Muscle layer of duodenum (tissue), 2 donors: ENCODE data around the gene SKP1.

ENCODE experiments used
- H3K27ac ChIP-seq: one replicate; pipeline ENCODE4 v1.7.0; 2013; ENCODE audit warnings: mild to moderate bottlenecking, low read length
- H3K27me3 ChIP-seq: one replicate; pipeline ENCODE4 v1.7.0; 2013; ENCODE audit warnings: low read depth, mild to moderate bottlenecking, control low read depth, low read length
- H3K36me3 ChIP-seq, 2 donors: one replicate each; pipeline ENCODE4 v1.7.0; 2013; ENCODE audit warnings: low read length in 2 of 2, control low read depth in 1 of 2, mild to moderate bottlenecking in 1 of 2; ENCODE audit not compliant: insufficient read depth in 2 of 2, control insufficient read depth in 1 of 2
- H3K4me1 ChIP-seq, 2 donors: one replicate each; pipeline ENCODE4 v1.7.0; 2013; ENCODE audit warnings: low read length in 2 of 2, mild to moderate bottlenecking in 2 of 2, control low read depth in 1 of 2, moderate library complexity in 1 of 2; ENCODE audit not compliant: insufficient read depth in 2 of 2, control insufficient read depth in 1 of 2
- H3K4me3 ChIP-seq, 2 donors: one replicate each; pipeline ENCODE4 v1.7.0; 2013; ENCODE audit warnings: low read length in 2 of 2, low read depth in 1 of 2, mild to moderate bottlenecking in 1 of 2
- H3K9me3 ChIP-seq, 2 donors: one replicate each; pipeline ENCODE4 v1.7.0; 2013; ENCODE audit warnings: low read length in 2 of 2, control low read depth in 1 of 2, mild to moderate bottlenecking in 1 of 2; ENCODE audit not compliant: control insufficient read depth in 1 of 2
- donor health status: healthy.

SKP1 gene

GRCh38 chr5:134113902-134114875 lies 62.6 kb downstream of the SKP1 start, which contains the start of gene TCF7:
TSS of gene TCF7 (plus strand) at chr5:134114681. CDS start at chr5:134114907, 226 bp downstream.
- Histone ChIP-seq H3K36me3 (peaks cover 0 to 4% of the 10 kb centered on the region in 2 donors), H3K4me1 (peaks cover 0 to 17% of the 10 kb centered on the region in 2 donors), H3K27me3 (peaks cover 17% of the 10 kb centered on the region), H3K4me3 (peak within 1 kb of the TSS; percentile 75 to 83), H3K27ac (no peak within 1 kb of the TSS), H3K9me3 (no peaks in the 10 kb centered on the region)

GRCh38 chr5:134113363-134113889 lies 63.3 kb downstream of the SKP1 start:
- H3K9me3 ChIP-seq = no peaks in the 10 kb centered on the region
- peaks cover 0 to 4% of the 10 kb centered on the region in 2 donors for H3K36me3 ChIP-seq
- peaks cover 17% of the 10 kb centered on the region for H3K27me3 ChIP-seq
- peak overlapping the region; percentile 75 to 83 for H3K4me3 ChIP-seq
- no peak overlapping the region for H3K27ac ChIP-seq
- peaks cover 0 to 17% of the 10 kb centered on the region in 2 donors for H3K4me1 ChIP-seq

- Histone ChIP-seq H3K4me1 (peaks cover 0 to 17% of the 10 kb centered on the region in 2 donors), H3K9me3 (no peaks in the 10 kb centered on the region), H3K27ac (no peak overlapping the region), H3K27me3 (peaks cover 17% of the 10 kb centered on the region), H3K4me3 (no peak overlapping the region), H3K36me3 (peaks cover 0 to under 1% of the 10 kb centered on the region in 2 donors)
Measured at GRCh38 chr5:134112726-134113362, 63.9 kb downstream of the SKP1 start.

DNA sequence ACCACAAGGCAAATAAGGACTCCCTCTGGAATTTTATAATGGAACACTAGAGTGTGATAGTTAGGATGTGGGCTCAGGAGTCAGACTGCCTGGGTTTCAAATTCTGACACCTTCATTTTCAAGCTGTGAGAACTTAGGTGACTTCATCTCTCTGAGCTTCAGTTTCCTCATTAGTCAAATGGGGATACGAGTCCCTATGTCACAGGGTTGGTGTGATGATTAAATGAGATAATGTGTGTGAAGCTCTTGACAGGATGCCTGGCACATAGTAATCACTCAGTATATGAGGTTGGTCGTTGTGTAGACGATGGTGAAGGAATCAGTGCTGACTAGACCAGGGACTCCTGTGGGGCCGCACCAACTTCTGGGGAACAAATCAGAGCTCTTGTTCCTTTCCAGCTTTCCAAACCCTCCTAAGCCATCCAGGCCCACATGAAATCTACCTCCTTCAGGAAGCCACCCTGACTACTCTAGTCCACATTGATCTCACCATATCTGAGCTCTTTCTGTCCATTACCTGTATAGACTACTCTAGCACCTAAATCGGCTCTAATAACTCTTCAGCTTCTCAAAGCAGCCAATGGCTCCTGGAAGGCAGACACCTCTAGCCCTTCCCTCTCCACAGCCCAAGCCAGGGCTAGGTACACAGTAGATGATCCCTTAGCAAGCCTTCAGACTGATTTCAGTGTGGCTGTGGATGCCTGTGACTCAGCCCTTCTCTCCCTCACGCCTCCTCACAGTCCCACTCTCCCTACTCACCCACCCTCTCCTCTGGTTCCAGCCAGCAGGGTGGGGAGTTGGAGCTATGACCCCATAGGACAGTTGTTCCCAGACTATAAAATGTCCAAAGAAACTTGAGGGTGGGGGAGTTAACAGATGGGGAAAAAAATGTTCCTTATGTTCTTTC lies 64.8 kb downstream of the SKP1 start:
- H3K4me1 ChIP-seq = peaks cover 0 to 17% of the 10 kb centered on the region in 2 donors
- peaks cover 17% of the 10 kb centered on the region for H3K27me3 ChIP-seq
- no peak overlapping the region for H3K27ac ChIP-seq
- no peak overlapping the region for H3K4me3 ChIP-seq
- no peaks in the 10 kb centered on the region for H3K9me3 ChIP-seq
- no peaks in the 10 kb centered on the region for H3K36me3 ChIP-seq

GRCh38 chr5:134110382-134110781 lies 66.4 kb downstream of the SKP1 start:
- Histone ChIP-seq H3K4me3 (no peak overlapping the region), H3K27me3 (peaks cover 17% of the 10 kb centered on the region), H3K9me3 (no peaks in the 10 kb centered on the region), H3K27ac (no peak overlapping the region), H3K36me3 (no peaks in the 10 kb centered on the region), H3K4me1 (peaks cover 0 to 15% of the 10 kb centered on the region in 2 donors)

DNA sequence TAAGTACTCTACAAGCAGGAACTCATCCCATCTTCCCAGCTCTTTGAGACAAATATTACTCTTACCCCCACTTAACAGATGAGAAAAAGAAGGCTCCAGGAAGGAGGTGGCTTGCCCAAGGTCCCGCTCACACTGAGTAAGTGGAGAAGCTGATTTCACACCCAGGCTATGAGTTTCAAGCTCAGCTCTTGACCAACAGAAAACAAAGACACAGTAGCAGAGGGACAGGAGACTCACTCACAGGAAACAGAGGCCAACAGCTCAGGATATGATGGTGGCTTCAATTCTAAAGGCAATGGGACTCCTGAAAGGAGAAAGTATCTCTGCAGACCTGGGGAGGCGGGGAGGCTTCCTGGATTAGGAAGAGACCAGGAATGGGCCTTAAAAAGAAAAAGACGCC lies 69.0 kb downstream of the SKP1 start:
- Histone ChIP-seq H3K27me3 (peaks cover 5% of the 10 kb centered on the region), H3K4me1 (no peaks in the 10 kb centered on the region), H3K36me3 (no peaks in the 10 kb centered on the region), H3K27ac (no peak overlapping the region), H3K4me3 (no peak overlapping the region), H3K9me3 (no peaks in the 10 kb centered on the region)

DNA sequence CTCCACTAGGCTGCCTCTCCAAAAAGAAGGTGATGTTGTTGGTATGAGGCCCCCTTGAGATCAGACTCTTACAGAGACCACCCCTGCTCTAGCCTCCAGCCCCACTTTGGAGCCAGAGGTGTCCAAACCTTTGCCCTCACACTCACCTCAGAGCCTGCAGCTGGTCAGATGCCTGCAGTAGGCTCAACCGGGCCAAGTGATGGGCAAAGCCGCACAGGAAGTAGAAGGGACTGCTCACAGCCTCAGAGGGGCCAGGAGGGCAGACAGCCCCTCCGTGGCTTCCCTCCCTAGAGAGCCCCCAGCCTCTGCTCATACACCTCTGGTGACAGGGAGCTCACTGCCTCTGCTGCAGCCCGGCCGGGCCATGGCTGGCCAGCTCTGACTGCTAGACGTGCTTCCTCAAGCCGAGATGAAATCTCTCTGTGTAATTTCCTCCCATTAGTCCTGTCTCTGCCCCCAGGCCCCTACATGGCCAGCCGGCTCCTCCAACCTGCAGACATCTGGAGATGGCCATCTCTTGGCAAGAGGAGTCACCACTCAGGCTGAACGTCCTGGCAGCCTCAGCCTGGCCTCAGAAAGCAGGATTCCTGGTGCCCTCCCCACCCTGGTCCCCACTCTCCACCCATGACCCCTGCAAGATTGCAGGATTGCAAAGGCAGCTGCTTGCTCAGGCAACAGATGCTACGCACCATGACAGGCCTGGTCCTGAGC lies 69.6 kb downstream of the SKP1 start:
- no peaks in the 10 kb centered on the region for H3K36me3 ChIP-seq
- no peaks in the 10 kb centered on the region for H3K4me1 ChIP-seq
- H3K27me3 ChIP-seq = peaks cover 4% of the 10 kb centered on the region
- no peaks in the 10 kb centered on the region for H3K9me3 ChIP-seq
- H3K4me3 ChIP-seq = no peak overlapping the region
- H3K27ac ChIP-seq = no peak overlapping the region

DNA sequence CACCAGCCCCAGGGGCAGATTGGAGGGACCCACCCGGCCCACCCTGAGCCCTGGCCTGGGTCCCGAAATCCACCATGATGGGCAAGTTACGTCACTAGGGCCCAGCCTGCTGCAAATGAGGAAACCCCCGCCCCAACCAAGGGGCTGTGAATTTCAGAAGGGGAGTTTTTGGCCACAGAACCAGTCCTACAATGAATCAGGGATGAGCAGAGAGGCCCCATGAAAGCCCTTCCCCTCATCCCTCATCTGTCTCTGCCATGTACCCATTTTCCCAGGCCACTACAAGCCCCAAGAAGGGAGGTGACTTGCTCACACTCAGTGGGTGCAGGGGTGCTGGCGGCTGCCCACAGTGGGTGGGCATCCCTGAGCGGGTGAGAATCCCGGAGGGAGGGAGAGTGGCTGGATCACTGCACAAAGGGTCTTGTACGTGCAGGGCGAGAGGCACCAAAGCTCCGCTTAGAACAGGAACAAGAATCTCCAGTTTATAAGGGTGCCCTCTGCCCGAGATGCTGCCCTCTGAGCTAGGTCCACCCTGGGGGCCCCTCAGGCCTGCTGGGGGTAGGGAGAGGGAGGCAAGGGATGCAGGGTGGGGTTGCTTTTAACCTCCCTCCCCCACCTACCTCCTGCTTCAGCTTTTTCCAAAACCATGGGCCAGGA lies 72.6 kb downstream of the SKP1 start:
- no peaks in the 10 kb centered on the region for H3K9me3 ChIP-seq
- no peaks in the 10 kb centered on the region for H3K27me3 ChIP-seq
- no peak overlapping the region for H3K27ac ChIP-seq
- H3K4me3 ChIP-seq = no peak overlapping the region
- no peaks in the 10 kb centered on the region for H3K36me3 ChIP-seq
- H3K4me1 ChIP-seq = peaks cover 0 to 6% of the 10 kb centered on the region in 2 donors

DNA sequence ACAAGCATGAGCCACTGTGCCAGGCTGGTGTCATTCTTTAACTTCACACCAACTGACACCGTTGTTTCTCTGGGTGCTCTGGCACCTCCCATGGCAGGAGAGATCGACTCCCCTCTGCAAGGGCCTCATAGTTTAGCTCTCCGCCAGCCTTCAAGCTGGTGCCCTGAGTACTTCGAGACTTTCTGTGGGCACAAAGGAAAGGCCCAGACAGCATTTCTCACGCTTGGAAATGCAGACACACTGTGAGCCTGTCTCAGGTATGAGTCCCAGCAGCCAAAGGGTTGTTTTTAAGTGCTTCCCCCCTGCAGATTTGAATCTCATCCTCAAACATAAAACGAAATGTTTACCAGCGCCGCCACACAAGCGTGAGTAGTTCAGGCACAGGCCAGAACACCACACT lies 73.4 kb downstream of the SKP1 start:
- H3K36me3 ChIP-seq = no peaks in the 10 kb centered on the region
- no peaks in the 10 kb centered on the region for H3K27me3 ChIP-seq
- H3K9me3 ChIP-seq = no peaks in the 10 kb centered on the region
- H3K4me3 ChIP-seq = no peak overlapping the region
- H3K4me1 ChIP-seq = peaks cover 0 to 6% of the 10 kb centered on the region in 2 donors
- no peak overlapping the region for H3K27ac ChIP-seq
